WTC11 (cell line): ENCODE measurements around the gene IGFBP2. TPM values are rescaled to one million over a fixed set of nuclear protein-coding genes. Genes with fewer than 3 reads are reported as not detected.
A peak's percentile ranks its signal among the peaks of the same experiment; 100 is the strongest.

ENCODE experiments used
- ATAC-seq: fragments of 200-7000 bp; cut with Tn5 transposase; 2 replicates; pipeline ENCODE4 v1.10.0; 2021; ENCODE audit warnings: mild to moderate bottlenecking, moderate library complexity
- CTCF ChIA-PET: fragments of 300-600 bp; sonication (Branson Sonifier 250); formaldehyde crosslinking; loops from one replicate; lab custom pipeline; 2021; ENCODE audit warnings: antibody characterized with exemption; lab: Charles Lee
- POLR2A ChIA-PET: fragments of 350-600 bp; sonication (Branson Sonifier 250); formaldehyde crosslinking; loops from one replicate; lab custom pipeline; 2021; ENCODE audit warnings: antibody characterized with exemption; lab: Charles Lee
- DNase-seq: peaks from one replicate; pipeline ENCODE4 v3.0.0; 2021; ENCODE audit warnings: low spot score
- H3K27ac Mint-ChIP-seq: 2 replicates; pipeline ENCODE4 v1.8.0; 2021; ENCODE audit warnings: mixed read lengths
- H3K27me3 Mint-ChIP-seq: 2 replicates; pipeline ENCODE4 v1.8.0; 2021; ENCODE audit warnings: low read depth, mild to moderate bottlenecking, moderate library complexity, mixed read lengths
- H3K36me3 Mint-ChIP-seq: 2 replicates; pipeline ENCODE4 v1.8.0; 2021; ENCODE audit warnings: mixed read lengths
- H3K4me1 Mint-ChIP-seq: 2 replicates; pipeline ENCODE4 v1.8.0; 2022; ENCODE audit warnings: mixed read lengths
- H3K4me3 Mint-ChIP-seq: 2 replicates; pipeline ENCODE4 v1.8.0; 2021; ENCODE audit warnings: mild to moderate bottlenecking, moderate library complexity, mixed read lengths
- H3K9me3 Mint-ChIP-seq: 2 replicates; pipeline ENCODE4 v1.8.0; 2021; ENCODE audit warnings: mixed read lengths
- ATF1 ChIP-seq: sonication (generic); formaldehyde crosslinking; IDR thresholded peaks from 2 replicates; pipeline ENCODE4 v1.8.1; 2023; ENCODE audit warnings: mild to moderate bottlenecking, moderate library complexity, missing genetic modification reagents
- ATF6 ChIP-seq: sonication (generic); formaldehyde crosslinking; IDR thresholded peaks from 2 replicates; pipeline ENCODE4 v1.8.1; 2023; ENCODE audit warnings: mild to moderate bottlenecking, missing genetic modification reagents
- CDX4 ChIP-seq: fragments of 250-450 bp; sonication (Bioruptor Pico); IDR thresholded peaks from 2 replicates; pipeline ENCODE4 v1.9.0; 2021; ENCODE audit warnings: moderate library complexity, mild to moderate bottlenecking, inconsistent platforms, borderline replicate concordance
- ERG ChIP-seq: fragments of 250-450 bp; sonication (Bioruptor Pico); IDR thresholded peaks from 2 replicates; pipeline ENCODE4 v1.8.0; 2021; ENCODE audit warnings: mild to moderate bottlenecking
- ETV6 ChIP-seq: sonication (generic); formaldehyde crosslinking; IDR thresholded peaks from 2 replicates; pipeline ENCODE4 v1.8.1; 2022; ENCODE audit warnings: mild to moderate bottlenecking, missing genetic modification reagents
- IRF1 ChIP-seq: sonication (generic); formaldehyde crosslinking; IDR thresholded peaks from 2 replicates; pipeline ENCODE4 v1.8.0; 2023; ENCODE audit warnings: missing genetic modification reagents
- NR2C2 ChIP-seq: sonication (generic); formaldehyde crosslinking; IDR thresholded peaks from 2 replicates; pipeline ENCODE4 v1.8.0; 2022; ENCODE audit warnings: mild to moderate bottlenecking, missing genetic modification reagents
- PRDM15 ChIP-seq: sonication (generic); formaldehyde crosslinking; IDR thresholded peaks from 2 replicates; pipeline ENCODE4 v1.8.0; 2022; ENCODE audit warnings: missing genetic modification reagents
- RORB ChIP-seq: fragments of 250-450 bp; sonication (Bioruptor Pico); IDR thresholded peaks from 2 replicates; pipeline ENCODE4 v1.9.0; 2021; ENCODE audit warnings: mild to moderate bottlenecking
- USF1 ChIP-seq: sonication (generic); formaldehyde crosslinking; IDR thresholded peaks from 2 replicates; pipeline ENCODE4 v1.8.0; 2022; ENCODE audit warnings: mild to moderate bottlenecking, missing genetic modification reagents
- ZNF121 ChIP-seq: sonication (generic); formaldehyde crosslinking; IDR thresholded peaks from 2 replicates; pipeline ENCODE4 v1.8.0; 2023; ENCODE audit warnings: missing genetic modification reagents
- ZNF219 ChIP-seq: sonication (generic); formaldehyde crosslinking; IDR thresholded peaks from 2 replicates; pipeline ENCODE4 v1.8.0; 2023; ENCODE audit warnings: missing genetic modification reagents, mild to moderate bottlenecking, borderline replicate concordance
- ZNF512 ChIP-seq: sonication (generic); formaldehyde crosslinking; IDR thresholded peaks from 2 replicates; pipeline ENCODE4 v1.8.1; 2022; ENCODE audit warnings: missing genetic modification reagents, borderline replicate concordance
- ZNF532 ChIP-seq: fragments of 250-450 bp; sonication (Bioruptor Pico); IDR thresholded peaks from 2 replicates; pipeline ENCODE4 v1.9.0; 2021; ENCODE audit warnings: mild to moderate bottlenecking, borderline replicate concordance
- total RNA-seq: library from RNA; stranded (reverse); gene quantifications from 3 replicates; pipeline ENCODE4 v1.2.3, GENCODE V29; 2021

Gene IGFBP2
- total RNA-seq, 1 experiment from 2014 or later: 514 TPM

GRCh38 chr2:216589791-216590190 lies 43.4 kb upstream of the IGFBP2 start (continued):
- TF ChIP-seq USF1 (CRISPR knock-in tag) (no peak), ZNF532 (CRISPR knock-in tag) (no peak)

- CTCF ChIA-PET: interaction anchor here (0.8 to 4.8 kb wide), 9 partner anchors 12 to 338 kb away, joined by 3 to 25 read pairs (median 3); no protein-coding TSS in a partner anchor
- DNase-seq (peak; percentile 26), ATAC-seq (peak; percentile 91)
- Mint-ChIP-seq H3K9me3 (peaks cover 4% of the 10 kb centered on the region), H3K4me1 (peaks cover 29% of the 10 kb centered on the region), H3K4me3 (no peak overlapping the region), H3K27me3 (no peaks in the 10 kb centered on the region), H3K27ac (no peak overlapping the region), H3K36me3 (peaks cover 3% of the 10 kb centered on the region)
- POLR2A ChIA-PET: no interaction called here
- TF ChIP-seq ZNF121 (CRISPR knock-in tag): no peak
- no peak for TF ChIP-seq RORB
- no peak for TF ChIP-seq ATF6 (CRISPR knock-in tag)
- no peak for TF ChIP-seq ZNF532 (CRISPR knock-in tag)
- no peak for TF ChIP-seq ZNF219 (CRISPR knock-in tag)
- TF ChIP-seq ETV6 (CRISPR knock-in tag): no peak
- no peak for TF ChIP-seq ATF1 (CRISPR knock-in tag)
- TF ChIP-seq PRDM15 (CRISPR knock-in tag): no peak
- TF ChIP-seq USF1 (CRISPR knock-in tag): no peak
- TF ChIP-seq ZNF512: no peak
- TF ChIP-seq ERG (CRISPR knock-in tag): no peak
- no peak for TF ChIP-seq CDX4 (CRISPR knock-in tag)
- no peak for TF ChIP-seq IRF1 (CRISPR knock-in tag)
- TF ChIP-seq NR2C2 (CRISPR knock-in tag): no peak
Observed at GRCh38 chr2:216590780-216591179, 42.4 kb upstream of the IGFBP2 start.
